Vagina (tissue), 2 donors: ENCODE results near the gene INTS7. TPM values are rescaled to one million over a fixed set of nuclear protein-coding genes. Genes with fewer than 3 reads are reported as not detected.
"Not testable (repeated sequence)": the region's sequence is repeated elsewhere in the genome, so short reads cannot be mapped to it uniquely, and the experiment has no call there.

Experiments
- DNase-seq, 2 donors: peaks; one replicate each; pipeline ENCODE4 v3.0.0-alpha.2; 2017; ENCODE audit errors: extremely low spot score in 2 of 2
- H3K27ac ChIP-seq: fragments of 200-600 bp; sonication (generic); one replicate; pipeline ENCODE4 v1.5.1; 2019
- H3K27me3 ChIP-seq: fragments of 200-600 bp; sonication (generic); one replicate; pipeline ENCODE4 v1.5.1; 2019
- H3K36me3 ChIP-seq, 2 donors: fragments of 200-600 bp; sonication (generic); one replicate each; pipeline ENCODE4 v1.5.1; 2017 to 2019
- H3K4me1 ChIP-seq: fragments of 200-600 bp; sonication (generic); one replicate; pipeline ENCODE4 v1.5.1; 2019
- H3K4me3 ChIP-seq, 2 donors: fragments of 200-600 bp; sonication (generic); 1 replicate in 1 of 2; 2 replicates in 1 of 2; pipeline ENCODE4 v1.5.1; 2016 to 2019
- H3K9me3 ChIP-seq: fragments of 200-600 bp; sonication (generic); one replicate; pipeline ENCODE4 v1.5.1; 2019
- CTCF ChIP-seq, 3 experiments: fragments of 450-650 bp in 2 of 3; fragments of 200-600 bp in 1 of 3; sonication (generic) in 1 of 3; IDR thresholded peaks; one replicate each; pipeline ENCODE4 v1.5.1; 2017 to 2019; ENCODE audit warnings: antibody characterized with exemption in 3 of 3, mild to moderate bottlenecking in 2 of 3, moderate library complexity in 2 of 3
- POLR2A ChIP-seq, 2 donors: fragments of 450-650 bp; IDR thresholded peaks; one replicate each; pipeline ENCODE4 v1.6.1; 2017; ENCODE audit warnings: antibody characterized with exemption in 2 of 2, mild to moderate bottlenecking in 2 of 2, moderate library complexity in 2 of 2
- POLR2AphosphoS5 ChIP-seq, 2 donors: sonication (generic); formaldehyde crosslinking; IDR thresholded peaks; one replicate each; pipeline ENCODE4 v1.9.0; 2017; ENCODE audit warnings: antibody characterized with exemption in 2 of 2, mild to moderate bottlenecking in 2 of 2, low read depth in 1 of 2; ENCODE audit not compliant: insufficient read depth in 1 of 2
- intact Hi-C: fragments of 100-400 bp; cut with DNase I; formaldehyde crosslinking; loops from one replicate; pipeline ENCODE4 v1.15.1; 2023
- total RNA-seq: library from RNA; depleted of rRNA; stranded (reverse); fragments of >200 nt; gene quantifications from one replicate; pipeline ENCODE4 v1.2.3, GENCODE V29; 2016

Gene INTS7
- total RNA-seq, 1 donor from 2014 or later, result 10.8 TPM

GRCh38 chr1:212024469-212025149 lies 10.7 kb downstream of the INTS7 start:
- no peak overlapping the region for H3K27ac ChIP-seq
- intact Hi-C loops, result no loop called here
- H3K36me3 ChIP-seq, result peaks cover 0 to 8% of the 10 kb centered on the region in 2 donors
- no peak overlapping the region for H3K4me3 ChIP-seq
- no peaks in the 10 kb centered on the region for H3K4me1 ChIP-seq
- no peaks in the 10 kb centered on the region for H3K27me3 ChIP-seq
- DNase-seq, result no peak
- H3K9me3 ChIP-seq, result no peaks in the 10 kb centered on the region
- TF ChIP-seq POLR2AphosphoS5 (IDR thresholded peaks at IDR 0.05; ENCODE audit: insufficient read depth in 1 of 2, low read depth in 1 of 2), result no peak
- TF ChIP-seq CTCF (IDR thresholded peaks at IDR 0.05), result no peak
- TF ChIP-seq POLR2A (IDR thresholded peaks at IDR 0.05), result no peak

DNA sequence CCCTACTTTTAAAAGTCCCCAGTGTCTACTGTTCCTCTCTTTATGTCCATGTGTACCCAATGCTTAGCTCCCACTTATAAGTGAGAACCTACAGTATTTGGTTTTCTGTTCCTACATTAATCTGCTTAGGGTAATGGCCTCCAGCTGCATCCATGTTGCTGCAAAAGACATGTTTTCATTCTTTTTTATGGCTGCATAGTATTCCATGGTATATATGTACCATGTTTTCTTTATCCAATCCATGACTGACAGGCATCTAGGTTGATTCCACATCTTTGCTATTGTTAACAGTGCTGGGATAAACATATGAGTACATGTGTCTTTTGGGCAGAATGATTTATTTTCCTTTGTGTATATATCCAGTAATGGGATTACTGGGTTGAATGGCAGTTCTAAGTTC lies 12.4 kb downstream of the INTS7 start:
- H3K4me1 ChIP-seq, intact Hi-C loops, H3K27ac ChIP-seq, H3K4me3 ChIP-seq, DNase-seq, H3K27me3 ChIP-seq, H3K9me3 ChIP-seq, H3K36me3 ChIP-seq: not testable (repeated sequence)

- H3K27me3 ChIP-seq, result no peaks in the 10 kb centered on the region
- intact Hi-C loops, result no loop called here
- H3K4me3 ChIP-seq, result no peak overlapping the region
These were observed 13.8 kb downstream of the INTS7 start for GRCh38 chr1:212021563-212021962.

DNA sequence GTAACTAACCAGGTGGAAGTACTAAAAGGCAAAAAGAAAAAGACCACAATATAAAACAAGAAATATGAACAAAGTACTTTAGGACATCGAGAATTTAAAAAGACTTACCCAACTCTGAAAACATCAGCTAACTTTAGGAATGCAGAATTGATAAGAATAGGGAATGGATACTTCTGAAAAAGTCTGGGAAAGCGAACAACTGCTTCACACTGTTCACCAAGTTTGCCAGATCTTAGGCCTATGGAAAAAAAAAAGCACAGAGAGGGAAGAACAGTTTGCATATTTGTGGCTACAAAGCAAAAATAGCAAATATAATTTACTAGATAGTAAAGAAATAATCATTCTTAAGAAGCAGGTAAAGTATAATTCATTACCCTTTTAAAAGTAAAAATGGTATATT lies 14.4 kb downstream of the INTS7 start:
- H3K9me3 ChIP-seq, result no peaks in the 10 kb centered on the region
- TF ChIP-seq CTCF (IDR thresholded peaks at IDR 0.05), result no peak
- no peak for TF ChIP-seq POLR2AphosphoS5 (IDR thresholded peaks at IDR 0.05; ENCODE audit: insufficient read depth in 1 of 2, low read depth in 1 of 2)
- TF ChIP-seq POLR2A (IDR thresholded peaks at IDR 0.05), result no peak
- no peaks in the 10 kb centered on the region for H3K27me3 ChIP-seq
- H3K4me1 ChIP-seq, result no peaks in the 10 kb centered on the region
- H3K4me3 ChIP-seq, result no peak overlapping the region
- DNase-seq, result no peak
- H3K27ac ChIP-seq, result no peak overlapping the region
- peaks cover 0 to 8% of the 10 kb centered on the region in 2 donors for H3K36me3 ChIP-seq
- intact Hi-C loops, result no loop called here

More at GRCh38 chr1:212021563-212021962, 13.8 kb downstream of the INTS7 start:
- Histone ChIP-seq H3K27ac (no peak overlapping the region), H3K9me3 (no peaks in the 10 kb centered on the region), H3K36me3 (peaks cover 0 to 8% of the 10 kb centered on the region in 2 donors), H3K4me1 (no peaks in the 10 kb centered on the region)
- DNase-seq, result no peak
- TF ChIP-seq POLR2A (IDR thresholded peaks at IDR 0.05) (no peak), CTCF (IDR thresholded peaks at IDR 0.05) (no peak), POLR2AphosphoS5 (IDR thresholded peaks at IDR 0.05; ENCODE audit: insufficient read depth in 1 of 2, low read depth in 1 of 2) (no peak)

DNA sequence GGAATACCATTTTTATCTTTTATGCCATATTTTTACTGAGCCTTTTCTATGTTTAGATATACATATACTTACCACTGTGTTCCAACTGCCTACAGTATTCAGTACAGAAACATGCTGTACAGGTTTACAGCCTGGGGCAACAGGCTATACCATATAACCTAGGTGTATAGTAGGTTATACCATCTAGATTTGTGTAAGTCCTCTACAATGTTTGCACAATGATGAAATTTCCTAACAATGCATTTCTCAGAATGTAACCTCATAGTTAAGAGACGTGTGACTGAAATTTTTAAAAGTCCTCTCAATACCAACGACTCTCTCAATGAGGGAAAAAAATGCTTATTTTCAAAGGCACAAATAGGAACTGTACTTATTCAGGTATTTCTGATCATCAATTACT lies 21.7 kb downstream of the INTS7 start:
- intact Hi-C loops, result no loop called here
- H3K4me1 ChIP-seq, result no peaks in the 10 kb centered on the region
- DNase-seq, result no peak
- TF ChIP-seq POLR2AphosphoS5 (IDR thresholded peaks at IDR 0.05; ENCODE audit: insufficient read depth in 1 of 2, low read depth in 1 of 2) (no peak), POLR2A (IDR thresholded peaks at IDR 0.05) (no peak), CTCF (IDR thresholded peaks at IDR 0.05) (no peak)
- no peaks in the 10 kb centered on the region for H3K9me3 ChIP-seq
- no peak overlapping the region for H3K27ac ChIP-seq
- H3K36me3 ChIP-seq, result no peaks in the 10 kb centered on the region
- H3K4me3 ChIP-seq, result no peak overlapping the region
- H3K27me3 ChIP-seq, result no peaks in the 10 kb centered on the region
